KMS-11 (cell line): ENCODE results near the gene C18orf32.

ENCODE experiments used
- H2AFZ ChIP-seq: fragments of 200-600 bp; sonication (generic); 2 replicates; pipeline ENCODE4 v1.6.1; 2016; ENCODE audit warnings: antibody characterized with exemption, mixed run types, low read depth
- H3K27ac ChIP-seq: fragments of 200-600 bp; sonication (generic); 2 replicates; pipeline ENCODE4 v1.6.1; 2016; ENCODE audit warnings: mild to moderate bottlenecking, mixed run types
- H3K27me3 ChIP-seq: fragments of 200-600 bp; sonication (generic); 2 replicates; pipeline ENCODE4 v1.6.1; 2017; ENCODE audit warnings: mild to moderate bottlenecking, low read depth, mixed run types, moderate library complexity; ENCODE audit not compliant: insufficient read depth
- H3K36me3 ChIP-seq: fragments of 200-600 bp; sonication (generic); 2 replicates; pipeline ENCODE4 v1.6.1; 2017; ENCODE audit warnings: mild to moderate bottlenecking, mixed run types; ENCODE audit not compliant: insufficient read depth
- H3K4me1 ChIP-seq: fragments of 200-600 bp; sonication (generic); 2 replicates; pipeline ENCODE4 v1.6.1; 2016; ENCODE audit warnings: mild to moderate bottlenecking, low read depth, mixed run types; ENCODE audit not compliant: poor library complexity, severe bottlenecking
- H3K4me2 ChIP-seq: fragments of 200-600 bp; sonication (generic); 2 replicates; pipeline ENCODE4 v1.7.0; 2016; ENCODE audit warnings: mild to moderate bottlenecking, mixed run types
- H3K4me3 ChIP-seq: fragments of 200-600 bp; sonication (generic); IDR thresholded peaks from 2 replicates; pipeline ENCODE4 v1.6.1; 2017; ENCODE audit warnings: low read depth, low read length, mixed read lengths; ENCODE audit not compliant: insufficient read depth
- H3K79me2 ChIP-seq: fragments of 200-600 bp; sonication (generic); 2 replicates; pipeline ENCODE4 v1.6.1; 2016; ENCODE audit warnings: low read depth, mixed run types; ENCODE audit not compliant: insufficient read depth
- H3K9ac ChIP-seq: fragments of 200-600 bp; sonication (generic); 2 replicates; pipeline ENCODE4 v1.6.1; 2016; ENCODE audit warnings: mild to moderate bottlenecking, mixed run types
- H4K20me1 ChIP-seq: fragments of 200-600 bp; sonication (generic); 2 replicates; pipeline ENCODE4 v1.6.1; 2016; ENCODE audit warnings: mild to moderate bottlenecking, mixed run types; ENCODE audit not compliant: insufficient read depth
- CTCF ChIP-seq: fragments of 200-600 bp; sonication (generic); conservative IDR thresholded peaks from 2 replicates; pipeline ENCODE4 v1.6.1; 2017; ENCODE audit warnings: low read depth, mild to moderate bottlenecking, antibody characterized with exemption, low read length, moderate library complexity, mixed read lengths

The C18orf32 gene

GRCh38 chr18:49471532-49471931 lies 15.5 kb downstream of the C18orf32 start:
- Histone ChIP-seq H2AFZ (no peak overlapping the region), H3K4me3 (no peak overlapping the region), H3K4me2 (no peak overlapping the region), H4K20me1 (no peaks in the 10 kb centered on the region), H3K36me3 (no peaks in the 10 kb centered on the region), H3K79me2 (no peaks in the 10 kb centered on the region), H3K27ac (no peak overlapping the region), H3K4me1 (peaks cover 9% of the 10 kb centered on the region), H3K9ac (no peak overlapping the region), H3K27me3 (no peaks in the 10 kb centered on the region)
- no peak for TF ChIP-seq CTCF

- Histone ChIP-seq H3K4me3 (no peak overlapping the region), H3K9ac (no peak overlapping the region), H3K27ac (no peak overlapping the region), H3K4me1 (peaks cover 5% of the 10 kb centered on the region), H3K36me3 (no peaks in the 10 kb centered on the region), H2AFZ (no peak overlapping the region), H3K4me2 (no peak overlapping the region), H3K79me2 (no peaks in the 10 kb centered on the region), H3K27me3 (no peaks in the 10 kb centered on the region), H4K20me1 (no peaks in the 10 kb centered on the region)
- TF ChIP-seq CTCF = no peak
These were observed 19.4 kb downstream of the C18orf32 start for GRCh38 chr18:49467599-49467998.

- H3K27ac ChIP-seq = no peak overlapping the region
- no peaks in the 10 kb centered on the region for H3K4me1 ChIP-seq
- H3K9ac ChIP-seq = no peak overlapping the region
- H2AFZ ChIP-seq = no peak overlapping the region
- H3K36me3 ChIP-seq = no peaks in the 10 kb centered on the region
- no peak overlapping the region for H3K4me2 ChIP-seq
- H3K4me3 ChIP-seq = no peak overlapping the region
- H3K27me3 ChIP-seq = no peaks in the 10 kb centered on the region
- no peaks in the 10 kb centered on the region for H3K79me2 ChIP-seq
- TF ChIP-seq CTCF = no peak
- no peaks in the 10 kb centered on the region for H4K20me1 ChIP-seq
These were observed 19.9 kb downstream of the C18orf32 start for GRCh38 chr18:49467019-49467563.

GRCh38 chr18:49464718-49465598 lies 22.1 kb downstream of the C18orf32 start:
- H3K27me3 ChIP-seq = no peaks in the 10 kb centered on the region
- H3K4me2 ChIP-seq = no peak overlapping the region
- no peaks in the 10 kb centered on the region for H4K20me1 ChIP-seq
- no peak overlapping the region for H2AFZ ChIP-seq
- no peak overlapping the region for H3K4me3 ChIP-seq
- H3K4me1 ChIP-seq = peaks cover 6% of the 10 kb centered on the region
- no peaks in the 10 kb centered on the region for H3K36me3 ChIP-seq
- H3K9ac ChIP-seq = no peak overlapping the region
- H3K27ac ChIP-seq = no peak overlapping the region
- no peaks in the 10 kb centered on the region for H3K79me2 ChIP-seq
- TF ChIP-seq CTCF = no peak
